ENCODE data around the gene TFIP11. TPM values are rescaled to one million over a fixed set of nuclear protein-coding genes. Genes with fewer than 3 reads are reported as not detected.

The TFIP11 gene
- total RNA-seq, 1 donor from 2014 or later: 26.2 TPM

GRCh38 chr22:26544489-26544888, 32.2 kb upstream of the TFIP11 start:
- Mint-ChIP-seq H3K36me3 (no peaks in the 10 kb centered on the region), H3K27ac (no peak overlapping the region), H3K4me1 (peaks cover 9% of the 10 kb centered on the region), H3K27me3 (ENCODE audit: insufficient read depth, low read depth) (no peaks in the 10 kb centered on the region), H3K4me3 (no peak overlapping the region), H3K9me3 (no peaks in the 10 kb centered on the region)
- Histone ChIP-seq H3K9ac (no peak overlapping the region), H3K27me3 (no peaks in the 10 kb centered on the region), H3K4me3 (no peak overlapping the region), H3K4me1 (no peaks in the 10 kb centered on the region), H4K20me1 (ENCODE audit: low read depth) (peaks cover 22% of the 10 kb centered on the region), H3K36me3 (no peaks in the 10 kb centered on the region), H3K9me3 (ENCODE audit: low read depth) (no peaks in the 10 kb centered on the region), H3K79me2 (ENCODE audit: low read depth) (peaks cover 26% of the 10 kb centered on the region), H3F3A (ENCODE audit: low read depth) (no peaks in the 10 kb centered on the region), H3K4me2 (no peak overlapping the region), H2AFZ (replicated peaks) (no peak overlapping the region), H3K27ac (no peak overlapping the region)
- TF ChIP-seq EZH2 (IDR thresholded peaks at IDR 0.05) (no peak), CTCF (IDR thresholded peaks at IDR 0.05) (no peak), EZH2phosphoT487 (IDR thresholded peaks at IDR 0.05) (no peak)
- no peak for DNase-seq (ENCODE audit: low spot score)

- no peak overlapping the region for H3K4me3 ChIP-seq
- H3K79me2 ChIP-seq (ENCODE audit: low read depth): peaks cover 16% of the 10 kb centered on the region
- Mint-ChIP-seq H3K27me3 (ENCODE audit: insufficient read depth, low read depth) (no peaks in the 10 kb centered on the region), H3K27ac (no peak overlapping the region), H3K36me3 (no peaks in the 10 kb centered on the region), H3K4me3 (no peak overlapping the region), H3K9me3 (no peaks in the 10 kb centered on the region), H3K4me1 (peaks cover 2% of the 10 kb centered on the region)
- H3K9ac ChIP-seq: no peak overlapping the region
- H3K36me3 ChIP-seq: no peaks in the 10 kb centered on the region
- H3K9me3 ChIP-seq (ENCODE audit: low read depth): no peaks in the 10 kb centered on the region
- H2AFZ ChIP-seq (replicated peaks): no peak overlapping the region
- peaks cover 21% of the 10 kb centered on the region for H4K20me1 ChIP-seq (ENCODE audit: low read depth)
- no peaks in the 10 kb centered on the region for H3K4me1 ChIP-seq
- H3K4me2 ChIP-seq: no peak overlapping the region
- H3K27ac ChIP-seq: no peak overlapping the region
- no peak for DNase-seq (ENCODE audit: low spot score)
- no peaks in the 10 kb centered on the region for H3F3A ChIP-seq (ENCODE audit: low read depth)
- no peaks in the 10 kb centered on the region for H3K27me3 ChIP-seq
- TF ChIP-seq CTCF (IDR thresholded peaks at IDR 0.05) (no peak), EZH2 (IDR thresholded peaks at IDR 0.05) (no peak)
Observed at GRCh38 chr22:26542831-26543230, 30.6 kb upstream of the TFIP11 start.

- H3K4me2 ChIP-seq: no peak overlapping the region
- no peaks in the 10 kb centered on the region for H3F3A ChIP-seq (ENCODE audit: low read depth)
- H2AFZ ChIP-seq (replicated peaks): no peak overlapping the region
- H3K27me3 ChIP-seq: no peaks in the 10 kb centered on the region
- no peak overlapping the region for H3K27ac ChIP-seq
- no peaks in the 10 kb centered on the region for H3K9me3 ChIP-seq (ENCODE audit: low read depth)
- no peaks in the 10 kb centered on the region for H3K4me1 ChIP-seq
- TF ChIP-seq EZH2 (IDR thresholded peaks at IDR 0.05): no peak
- no peak for TF ChIP-seq EZH2phosphoT487 (IDR thresholded peaks at IDR 0.05)
- no peak for TF ChIP-seq CTCF (IDR thresholded peaks at IDR 0.05)
- H4K20me1 ChIP-seq (ENCODE audit: low read depth): peaks cover 18% of the 10 kb centered on the region
- H3K36me3 ChIP-seq: no peaks in the 10 kb centered on the region
- Mint-ChIP-seq H3K4me3 (no peak overlapping the region), H3K27me3 (ENCODE audit: insufficient read depth, low read depth) (no peaks in the 10 kb centered on the region), H3K4me1 (peaks cover 2% of the 10 kb centered on the region), H3K27ac (no peak overlapping the region), H3K36me3 (peaks cover 5% of the 10 kb centered on the region), H3K9me3 (no peaks in the 10 kb centered on the region)
- DNase-seq (ENCODE audit: low spot score): no peak
- peaks cover 8% of the 10 kb centered on the region for H3K79me2 ChIP-seq (ENCODE audit: low read depth)
- H3K9ac ChIP-seq: no peak overlapping the region
- no peak overlapping the region for H3K4me3 ChIP-seq
Observed at GRCh38 chr22:26541167-26541819, 29.0 kb upstream of the TFIP11 start.
